Left lobe of liver (tissue), 2 donors: ENCODE results near the gene PAK4. TPM values are rescaled to one million over a fixed set of nuclear protein-coding genes. Genes with fewer than 3 reads are reported as not detected.
"Not testable (repeated sequence)": the region's sequence is repeated elsewhere in the genome, so short reads cannot be mapped to it uniquely, and the experiment has no call there.

Source experiments
- ATAC-seq: fragments of 200-7000 bp; cut with Tn5 transposase; one replicate; pipeline ENCODE4 v1.9.1; 2020; ENCODE audit warnings: mild to moderate bottlenecking, moderate library complexity
- DNase-seq: peaks from one replicate; pipeline ENCODE4 v3.0.0-alpha.2; 2020; ENCODE audit warnings: low spot score
- total RNA-seq: library from RNA; stranded (reverse); gene quantifications from one replicate; pipeline ENCODE4 v1.2.1, GENCODE V29; 2021
- donor health status: DM: no; HTN: no; CAD: no; lungs with moderate emphysema.
- donor health status: DM: no; HTN: yes; CAD: no.

Gene PAK4
- total RNA-seq, 1 donor from 2014 or later: 19.4 TPM

DNA sequence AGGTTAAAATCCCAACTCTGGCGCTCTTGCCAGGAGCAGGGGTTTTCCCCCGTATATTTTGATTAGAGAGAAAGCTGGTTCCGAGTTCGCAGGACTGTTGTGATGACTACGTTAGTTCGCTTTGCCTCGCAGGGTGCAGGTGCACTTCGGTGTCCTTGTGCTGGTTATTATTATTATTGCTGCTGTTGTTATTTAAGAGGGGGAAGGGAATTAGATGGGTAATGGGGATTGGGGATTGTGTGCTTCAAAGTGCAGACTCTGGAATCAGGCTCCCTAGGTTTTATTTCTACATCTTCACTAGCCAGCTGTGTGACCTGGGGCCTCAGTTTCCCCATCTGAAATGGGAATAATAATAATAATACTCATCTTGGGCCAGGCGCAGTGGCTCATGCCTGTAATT lies 26.2 kb upstream of the PAK4 start:
- DNase-seq: no peak

DNA sequence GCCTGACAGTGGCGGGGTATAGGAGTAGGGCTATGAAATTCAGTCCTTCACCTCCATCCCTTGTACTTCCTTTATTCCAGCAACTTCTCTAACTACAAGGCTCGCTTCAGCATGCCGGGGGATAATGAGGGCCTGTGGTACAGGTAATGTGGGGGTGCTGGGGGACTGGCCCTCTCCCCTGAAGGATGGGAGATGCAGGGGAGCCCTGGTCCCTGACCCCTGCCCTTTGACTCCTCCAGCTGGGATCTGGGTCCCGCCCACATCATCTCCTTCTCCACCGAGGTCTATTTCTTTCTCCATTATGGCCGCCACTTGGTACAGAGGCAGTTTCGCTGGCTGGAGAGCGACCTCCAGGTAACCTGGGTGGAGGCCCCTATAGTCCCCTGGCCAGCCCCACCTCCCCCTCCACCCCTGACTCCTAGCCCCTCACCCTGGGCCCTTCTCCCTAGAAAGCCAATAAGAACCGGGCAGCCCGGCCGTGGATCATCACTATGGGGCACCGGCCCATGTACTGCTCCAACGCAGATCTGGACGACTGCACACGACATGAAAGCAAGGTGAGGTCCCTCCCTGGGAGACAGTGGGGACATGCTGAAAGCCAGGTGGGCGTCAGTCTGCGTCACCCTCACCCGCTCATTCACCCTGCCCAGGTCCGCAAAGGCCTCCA lies 25.0 kb upstream of the PAK4 start:
- ATAC-seq (no peak), DNase-seq (no peak)

More for the DNA sequence above, 26.2 kb upstream of the PAK4 start:
- no peak for ATAC-seq

DNA sequence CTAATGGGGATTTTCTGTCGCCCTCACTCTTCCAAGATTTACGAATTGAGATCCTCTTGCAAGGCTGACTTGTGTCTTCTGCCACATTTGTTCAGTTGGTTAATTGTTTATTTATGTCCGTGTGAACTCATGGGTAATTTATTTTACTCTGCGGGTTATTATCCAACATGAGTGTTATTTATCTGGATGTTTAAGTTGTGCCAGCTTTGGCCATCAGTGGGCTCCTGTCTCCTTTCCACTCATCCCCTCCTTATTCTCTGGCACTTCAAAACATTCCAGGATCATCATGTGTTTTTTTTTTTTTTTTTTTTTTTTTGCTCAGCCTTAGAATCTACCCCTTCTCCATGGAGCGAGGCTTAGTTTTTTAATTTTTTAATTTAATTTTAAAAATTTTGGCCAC lies 22.4 kb upstream of the PAK4 start:
- DNase-seq: no peak
- ATAC-seq: no peak

DNA sequence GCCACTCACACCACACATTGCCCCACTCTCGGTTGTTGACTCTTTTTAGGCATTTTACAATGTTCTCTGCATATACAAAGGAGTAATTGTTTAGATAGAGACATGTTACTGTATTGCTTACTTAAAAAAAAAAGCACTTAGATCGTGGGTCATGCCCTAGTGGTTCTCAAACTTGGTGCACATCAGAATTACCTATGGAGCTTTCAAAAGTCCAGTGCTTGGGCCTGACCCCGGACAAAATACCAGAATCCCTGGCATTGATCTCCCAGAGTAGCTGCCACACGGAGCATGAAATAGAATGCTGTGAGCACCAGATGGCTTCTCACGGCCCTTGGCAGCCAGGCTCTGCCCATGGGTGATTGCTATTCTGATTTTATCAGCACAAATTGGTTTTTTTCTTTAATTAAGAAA lies 21.4 kb upstream of the PAK4 start:
- DNase-seq (no peak), ATAC-seq (no peak)

DNA sequence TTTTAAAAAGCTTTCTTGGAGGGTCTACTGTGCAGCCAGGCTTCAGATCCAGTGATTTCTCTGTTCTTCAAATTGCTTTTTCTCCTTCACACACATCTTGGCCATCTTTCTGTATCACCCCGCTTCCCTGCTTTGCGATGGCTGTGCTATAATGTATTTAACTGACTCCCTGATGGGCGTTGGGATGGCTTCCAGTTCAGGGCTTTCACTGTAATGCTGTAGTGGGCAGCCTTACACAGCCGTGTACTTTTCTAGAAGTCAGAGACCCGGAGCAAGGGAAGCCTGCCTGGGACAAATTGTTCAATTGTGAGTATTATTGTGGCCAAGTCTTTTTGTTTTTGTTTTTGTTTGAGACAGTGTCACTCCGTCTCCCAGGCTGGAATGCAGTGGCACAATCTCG lies 19.4 kb upstream of the PAK4 start:
- ATAC-seq (no peak), DNase-seq (no peak)

DNA sequence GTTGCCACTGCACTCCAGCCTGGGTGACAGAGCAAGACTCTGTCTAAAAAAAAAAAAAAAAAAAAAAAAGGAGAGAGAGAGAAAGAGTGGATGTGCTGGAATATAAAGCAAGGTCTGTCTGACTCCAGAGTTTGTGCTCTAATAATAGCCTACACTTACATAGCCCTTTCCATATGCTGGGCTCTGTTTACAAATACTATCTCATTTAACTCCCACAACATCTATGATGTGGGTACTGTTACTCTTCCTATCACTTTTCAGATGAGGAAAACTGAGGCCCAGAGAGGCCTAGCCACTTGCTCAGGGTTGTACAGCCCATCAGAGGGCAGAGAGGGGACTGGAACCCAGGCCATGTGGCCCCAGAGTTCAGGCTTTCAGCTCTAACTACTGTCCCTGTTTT lies 15.9 kb upstream of the PAK4 start:
- ATAC-seq (no peak), DNase-seq (no peak)

DNA sequence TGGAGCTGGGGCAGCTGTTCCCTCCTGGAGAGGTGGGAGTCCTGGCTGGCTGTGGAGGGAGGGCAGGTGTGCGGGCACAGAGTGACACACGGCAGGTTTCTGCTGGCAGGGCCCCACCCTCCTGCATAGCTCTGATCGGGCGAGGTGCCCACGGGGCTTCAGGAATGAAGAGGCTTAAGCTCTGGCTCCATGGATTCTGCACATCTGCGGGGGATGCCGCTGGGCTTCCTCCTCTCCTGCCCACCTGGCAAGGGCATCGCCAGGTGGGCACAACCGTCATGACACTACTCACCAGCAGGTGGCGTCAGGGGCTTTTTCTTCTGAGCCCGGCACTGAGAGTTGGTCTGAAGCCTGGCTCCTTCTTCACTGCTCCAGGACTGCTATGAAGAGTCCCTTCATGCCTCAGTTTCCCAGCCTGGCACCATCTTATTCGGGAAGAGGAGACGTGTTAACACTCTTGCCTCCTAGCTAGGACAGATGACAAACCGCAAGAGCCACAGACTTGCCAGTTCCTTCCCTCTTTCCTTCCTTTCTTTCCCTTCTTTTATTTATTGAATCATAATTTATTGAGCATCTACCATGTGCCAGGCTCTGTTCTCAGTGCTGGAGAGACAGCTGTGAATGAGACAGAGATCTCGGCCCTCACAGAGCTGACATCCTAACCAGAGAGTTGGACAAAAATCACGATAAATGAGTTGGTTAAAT lies 15.2 kb upstream of the PAK4 start:
- peak; percentile 70 for ATAC-seq
- DNase-seq: peak; percentile 70

DNA sequence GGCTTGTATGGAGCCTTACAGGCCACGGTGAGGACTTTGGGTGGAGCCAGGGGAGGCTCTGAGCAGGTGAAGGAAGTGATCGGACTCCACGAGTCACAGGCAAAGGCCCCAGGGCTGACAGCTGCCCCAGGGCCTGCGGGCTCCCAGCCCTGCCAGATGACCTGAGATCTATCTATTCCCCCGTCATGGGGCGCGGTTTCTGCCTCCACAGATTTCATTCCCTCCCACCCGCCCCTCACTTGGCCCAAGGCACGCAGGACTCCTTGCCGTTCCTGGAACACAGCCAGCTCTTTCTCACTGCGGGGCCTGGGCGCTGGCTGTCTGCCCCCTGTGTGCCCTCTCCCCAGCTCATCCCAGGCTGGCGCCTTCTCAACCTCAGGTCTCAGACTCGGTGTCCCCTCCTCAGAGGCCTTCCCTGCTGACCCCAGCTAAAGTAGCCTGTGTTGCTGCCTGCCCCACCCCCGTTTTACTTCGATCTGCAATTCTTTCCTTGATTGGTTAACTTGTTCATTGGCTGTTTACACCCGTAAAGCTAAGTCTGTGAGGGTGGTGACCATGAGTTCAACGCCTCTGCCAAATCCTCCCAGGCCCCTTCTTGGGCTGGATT lies 13.9 kb upstream of the PAK4 start:
- no peak for DNase-seq
- peak; percentile 4 for ATAC-seq

DNA sequence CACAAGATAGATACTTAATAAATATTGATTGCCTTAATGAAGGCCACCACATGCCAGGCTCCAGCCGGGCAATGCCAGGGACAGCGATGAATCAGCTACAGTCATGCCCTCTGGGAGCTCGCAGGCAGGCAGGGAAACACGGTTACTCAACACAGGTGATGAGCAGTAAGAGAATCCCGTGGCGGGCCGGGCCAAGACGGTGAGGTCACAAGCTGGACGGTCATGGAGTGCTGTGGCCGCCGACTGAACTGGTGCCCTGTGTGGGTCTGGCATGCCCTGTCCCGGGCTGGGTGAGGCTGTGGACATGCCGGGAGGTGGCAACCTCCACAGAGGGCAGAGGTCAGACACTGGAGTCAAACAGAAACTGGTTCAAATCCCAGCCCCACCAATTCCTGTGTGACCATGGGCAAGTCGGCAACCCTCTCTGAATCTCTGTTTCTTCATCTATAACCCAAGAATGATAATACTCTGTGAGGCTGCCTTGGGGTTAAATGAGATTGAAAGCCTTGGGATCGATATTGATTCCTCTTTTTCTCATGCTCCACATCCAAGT lies 13.2 kb upstream of the PAK4 start:
- peak; percentile 96 for DNase-seq
- peak; percentile 92 for ATAC-seq

DNA sequence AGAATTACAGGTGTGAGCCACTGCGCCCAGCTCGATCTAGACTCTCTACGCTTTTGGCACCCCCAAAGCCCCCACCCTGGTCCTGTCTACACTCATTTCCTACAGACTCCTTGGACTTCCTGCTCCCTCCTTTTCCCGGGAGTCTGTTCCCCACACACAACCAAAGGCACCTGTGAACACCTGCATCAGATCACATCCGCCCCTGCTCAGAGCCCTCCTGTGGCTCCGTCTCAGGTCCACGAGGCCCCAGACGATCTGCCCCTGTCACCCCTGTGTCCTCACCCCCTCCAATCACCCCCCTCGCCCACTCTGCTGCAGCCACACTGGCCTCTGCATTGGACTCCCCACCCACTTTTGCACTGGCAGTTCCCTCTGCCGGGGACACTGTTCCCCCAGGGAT lies 12.4 kb upstream of the PAK4 start:
- DNase-seq (no peak), ATAC-seq (no peak)

DNA sequence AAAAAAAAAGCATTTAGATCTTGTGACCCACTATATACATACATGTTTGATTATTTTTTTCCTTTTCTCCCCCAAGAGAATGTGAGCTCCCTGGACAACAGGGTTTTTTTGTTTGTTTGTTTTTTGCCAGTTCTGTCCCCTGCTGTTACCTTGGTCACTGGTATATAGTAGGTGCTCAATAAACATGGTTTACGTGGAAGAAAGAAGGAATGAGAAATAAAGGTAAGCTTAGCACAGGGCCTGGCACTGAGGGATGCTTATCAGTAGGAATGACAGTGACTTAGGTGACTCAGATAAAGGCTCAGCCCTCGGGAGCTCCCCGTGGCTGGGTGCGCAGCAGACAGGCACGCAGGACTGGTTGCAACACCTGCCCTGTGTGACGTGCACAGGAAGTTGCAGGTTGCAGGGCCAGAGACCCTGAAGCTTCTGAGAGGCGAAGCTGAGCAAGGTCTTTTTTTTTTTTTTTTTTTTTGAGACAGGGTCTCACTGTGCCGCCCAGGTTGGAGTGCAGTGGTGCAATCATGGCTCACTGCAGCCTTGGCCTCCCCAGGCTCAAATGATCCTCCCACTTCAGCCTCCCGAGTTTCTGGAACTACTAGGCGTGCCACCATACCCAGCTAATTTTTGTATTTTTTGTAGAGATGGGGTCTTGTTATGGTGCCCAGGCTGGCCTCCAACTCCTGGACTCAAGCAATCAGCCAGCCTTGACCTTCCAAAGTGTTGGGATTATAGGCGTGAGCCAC lies 10.3 kb upstream of the PAK4 start:
- DNase-seq: no peak
- ATAC-seq: no peak

DNA sequence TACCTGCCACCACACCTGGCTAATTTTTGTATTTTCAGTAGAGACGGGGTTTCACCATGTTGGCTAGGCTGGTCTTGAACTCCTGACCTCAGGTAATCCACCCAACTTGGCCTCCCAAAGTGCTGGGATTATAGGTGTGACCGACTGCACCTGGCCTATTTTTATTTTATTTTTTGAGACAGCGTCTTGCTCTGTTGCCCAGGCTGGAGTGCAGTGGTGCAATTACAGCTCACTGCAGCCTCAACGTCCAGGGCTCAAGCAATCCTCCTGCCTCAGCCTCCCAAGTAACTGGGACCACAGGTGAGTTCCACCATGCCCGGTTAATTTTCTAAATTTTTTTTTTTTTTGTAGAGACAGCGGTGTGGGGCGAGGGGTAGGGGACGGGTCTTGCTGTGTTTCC lies 8.6 kb upstream of the PAK4 start:
- DNase-seq: not testable (repeated sequence)

DNA sequence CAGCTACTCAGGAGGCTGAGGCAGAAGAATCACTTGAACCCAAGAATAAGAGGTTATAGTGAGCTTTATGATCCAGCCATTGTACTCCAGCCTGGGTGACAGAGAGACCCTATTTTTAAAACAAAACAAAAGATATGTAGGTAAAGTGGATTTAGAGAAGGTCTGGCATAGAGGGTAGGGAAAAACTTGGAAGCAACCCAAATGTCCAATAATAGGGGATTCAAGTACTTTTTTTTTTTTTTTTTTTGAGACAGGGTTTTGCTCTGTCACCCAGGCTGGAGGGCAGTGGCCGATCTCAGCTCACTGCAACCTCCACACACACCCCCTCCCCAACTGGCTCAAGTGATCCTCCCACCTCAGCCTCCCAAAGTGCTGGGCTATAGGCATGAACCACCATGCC lies 5.8 kb upstream of the PAK4 start:
- DNase-seq (no peak), ATAC-seq (no peak)

More for the DNA sequence above, 8.6 kb upstream of the PAK4 start:
- ATAC-seq: not testable (repeated sequence)

DNA sequence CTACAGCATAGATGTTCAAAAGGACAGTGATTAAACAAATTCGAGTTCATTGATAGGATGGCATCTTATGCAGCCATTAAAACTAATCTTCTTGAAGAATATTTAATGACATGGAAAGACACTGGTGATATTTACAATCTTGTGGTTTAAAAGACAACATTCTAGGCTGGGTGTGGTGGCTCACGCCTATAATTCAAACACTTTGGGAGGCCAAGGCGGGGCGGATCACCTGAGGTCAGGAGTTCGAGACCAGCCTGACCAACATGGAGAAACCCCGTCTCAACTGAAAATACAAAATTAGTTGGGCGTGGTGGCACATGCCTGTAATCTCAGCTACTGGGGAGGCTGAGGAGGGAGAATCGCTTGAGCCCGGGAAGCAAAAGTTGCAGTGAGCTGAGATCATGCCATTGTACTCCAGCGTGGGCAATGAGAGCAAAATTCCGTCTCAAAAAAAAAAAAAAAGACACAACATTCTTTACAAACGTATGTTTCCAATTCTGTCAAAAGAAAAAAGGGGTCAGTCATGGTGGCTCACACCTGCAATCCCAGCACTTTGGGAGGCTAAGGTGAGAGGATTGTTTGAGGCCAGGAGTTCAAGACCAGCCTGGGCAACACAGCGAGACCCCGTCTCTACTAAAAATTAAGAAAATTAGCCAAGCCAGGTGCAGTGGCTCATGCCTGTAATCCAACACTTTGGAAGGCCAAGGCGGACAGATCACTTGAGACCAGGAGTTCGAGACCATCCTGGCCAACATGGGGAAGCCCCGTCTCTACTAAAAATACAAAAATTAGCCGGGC lies 2.5 kb upstream of the PAK4 start:
- no peak for ATAC-seq
- no peak for DNase-seq

DNA sequence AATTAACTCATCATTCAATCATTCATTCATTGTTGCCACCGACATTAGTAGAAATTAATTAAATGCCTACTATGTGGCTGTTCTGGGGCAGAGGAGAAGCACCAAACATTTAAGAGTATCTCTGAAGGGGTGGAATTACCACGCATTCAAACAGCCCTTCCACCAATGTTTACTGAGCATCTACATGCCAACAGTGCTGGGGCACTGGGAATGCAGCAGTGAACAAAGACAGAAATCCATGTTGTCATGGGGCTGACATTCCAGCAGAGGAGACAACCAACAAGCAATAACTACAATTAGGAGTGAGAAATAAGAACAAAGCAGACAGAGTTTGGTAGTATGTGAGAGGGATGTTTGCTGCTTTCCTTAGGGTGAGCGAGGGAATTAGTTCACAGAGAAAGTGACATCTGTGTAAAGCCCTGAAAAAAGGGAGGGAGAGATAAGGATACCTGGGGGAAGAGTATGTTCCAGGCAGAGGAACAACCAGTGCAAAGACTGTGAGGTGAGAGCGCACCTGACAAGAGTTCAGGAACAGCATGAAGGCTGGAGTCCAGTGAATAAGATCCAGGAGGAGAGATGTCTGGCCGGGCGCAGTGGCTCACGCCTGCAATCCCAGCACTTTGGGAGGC lies 1.3 kb upstream of the PAK4 start:
- ATAC-seq: no peak
- no peak for DNase-seq

DNA sequence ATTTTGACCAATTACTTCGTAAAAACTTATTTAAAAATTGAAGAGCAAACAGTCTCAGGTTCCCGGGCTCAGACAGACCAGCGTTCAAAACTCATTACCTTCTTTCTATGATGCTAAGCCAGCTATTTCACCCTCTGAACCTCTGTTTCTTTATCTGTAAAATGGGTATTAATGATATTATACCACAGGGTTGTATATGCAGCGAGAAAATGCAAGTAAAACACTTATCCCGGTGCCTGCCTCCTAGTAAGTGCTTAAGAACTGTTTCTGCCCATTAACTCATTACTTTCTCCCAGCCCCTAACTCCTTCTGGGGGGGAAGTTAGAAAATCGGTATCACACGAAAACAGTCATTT lies 410 bp upstream of the PAK4 start:
- ATAC-seq (no peak), DNase-seq (no peak)

DNA sequence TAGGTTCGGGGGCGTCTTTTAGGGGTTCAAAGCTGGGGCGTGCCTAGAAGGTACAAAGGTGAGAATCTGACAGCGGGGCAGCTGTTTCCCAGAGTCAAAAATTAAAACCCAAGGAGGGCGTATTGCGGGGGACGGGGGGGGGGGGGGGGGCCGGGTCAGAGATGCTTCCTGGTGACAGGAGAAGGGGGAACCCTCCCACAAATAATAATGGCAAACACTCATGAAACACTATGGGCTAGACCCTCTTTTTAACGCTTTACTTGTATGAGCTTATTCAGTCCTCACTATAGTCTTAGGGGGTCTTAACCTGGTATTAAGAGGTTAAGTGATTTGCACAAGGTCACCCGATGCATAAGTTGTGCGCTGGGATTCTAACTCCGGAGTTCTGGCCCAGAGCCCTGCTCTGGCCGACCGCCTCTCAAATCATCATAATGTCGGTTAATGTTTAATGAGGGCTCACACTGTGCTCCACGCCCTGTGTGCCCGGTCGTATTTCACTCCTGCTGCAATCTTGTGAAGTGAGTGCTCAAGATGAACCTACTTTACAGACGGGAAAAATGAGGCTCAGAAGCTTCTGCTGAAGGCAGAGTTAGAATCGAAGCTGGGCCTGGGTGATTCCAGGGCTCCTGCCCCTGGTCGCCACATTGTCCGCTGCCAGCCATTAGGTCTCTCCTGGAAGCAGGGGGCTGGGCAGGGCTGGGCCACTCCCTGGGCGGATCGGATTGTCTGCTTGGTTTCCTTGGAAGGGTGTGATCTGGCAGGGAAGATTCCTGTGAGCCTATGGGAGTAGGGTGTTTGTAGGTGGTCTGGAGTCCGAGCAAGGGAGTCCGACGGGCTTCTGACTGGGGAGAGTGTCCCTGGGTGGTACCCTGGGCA lies 964 bp downstream of the PAK4 start:
- DNase-seq (peak; percentile 89), ATAC-seq (peak; percentile 64)

DNA sequence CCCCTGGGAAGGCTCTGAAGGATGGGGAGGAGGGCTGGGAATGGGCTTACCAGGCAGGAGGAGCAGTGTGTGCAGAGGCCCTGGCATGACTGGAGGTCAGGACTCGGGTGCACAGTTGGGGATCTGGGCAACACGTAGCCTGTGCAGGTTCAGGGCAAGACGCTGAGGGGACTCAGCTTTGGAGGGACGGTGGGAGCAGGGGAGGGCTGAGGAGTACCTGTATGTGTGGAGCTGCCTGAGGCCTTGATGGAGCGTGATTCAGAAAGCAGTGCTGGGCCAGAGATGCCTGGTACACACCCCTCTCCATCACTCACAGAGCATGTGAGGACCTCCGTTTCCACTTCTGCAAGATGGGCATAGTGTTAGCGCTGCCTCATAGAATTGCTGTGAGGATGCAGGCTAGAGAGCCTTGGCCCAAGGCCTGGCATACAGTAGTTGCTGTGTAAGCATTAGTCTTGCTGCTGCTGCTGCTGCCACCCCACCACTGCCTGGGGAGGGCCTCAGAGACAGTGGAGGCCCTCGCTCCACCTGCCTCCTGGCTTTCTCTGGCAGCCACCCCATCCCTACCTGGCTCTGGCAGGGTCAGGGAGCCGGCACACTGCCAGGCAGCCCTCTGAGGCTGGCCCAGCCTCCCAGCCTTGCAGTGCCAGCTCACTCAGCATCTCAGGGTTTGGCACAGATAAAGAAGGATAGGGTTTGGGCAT lies 2.4 kb downstream of the PAK4 start:
- ATAC-seq (peak; percentile 54), DNase-seq (peak; percentile 82)
